Central memory CD8-positive, alpha-beta T cell (primary cell): ENCODE data around the gene CCDC92.
A peak's percentile ranks its signal among the peaks of the same experiment; 100 is the strongest.

Experiments
- ATAC-seq: fragments of 150-1000 bp; cut with Tn5 transposase; replicated peaks from 2 replicates; pipeline ENCODE4 v1.10.0; 2022; ENCODE audit warnings: mild to moderate bottlenecking, moderate FRiP score, moderate number of reproducible peaks; ENCODE audit not compliant: poor library complexity, severe bottlenecking; ENCODE audit errors: extremely low read depth
- DNase-seq, 2 donors: peaks; one replicate each; pipeline ENCODE4 v3.0.0; 2021; ENCODE audit warnings: low spot score in 2 of 2
- H3K27ac Mint-ChIP-seq: one replicate; pipeline ENCODE4 v1.8.0; 2022; ENCODE audit warnings: low read depth, mild to moderate bottlenecking, moderate library complexity, mixed read lengths
- H3K27me3 Mint-ChIP-seq: one replicate; pipeline ENCODE4 v1.8.0; 2022; ENCODE audit warnings: mixed read lengths
- H3K36me3 Mint-ChIP-seq: one replicate; pipeline ENCODE4 v1.8.0; 2022; ENCODE audit warnings: mild to moderate bottlenecking, moderate library complexity, mixed read lengths; ENCODE audit not compliant: insufficient read depth
- H3K4me1 Mint-ChIP-seq: one replicate; pipeline ENCODE4 v1.8.0; 2022; ENCODE audit warnings: mixed read lengths
- H3K4me3 Mint-ChIP-seq: one replicate; pipeline ENCODE4 v1.8.0; 2022; ENCODE audit warnings: mild to moderate bottlenecking, moderate library complexity, mixed read lengths
- H3K9me3 Mint-ChIP-seq: one replicate; pipeline ENCODE4 v1.8.0; 2022; ENCODE audit warnings: mixed read lengths

The CCDC92 gene

GRCh38 chr12:123972457-123973401 lies at the start of gene CCDC92, which contains the start of gene ZNF664:
Gene CCDC92, minus strand, starts transcription at chr12:123972831. Its CDS starts 28,526 bp downstream, at chr12:123944305.
Gene ZNF664, plus strand, starts transcription at chr12:123973215. Its CDS starts 38,930 bp downstream, at chr12:124012145.
- ATAC-seq, result peak; percentile 78
- Mint-ChIP-seq H3K27me3 (no peaks in the 10 kb centered on the region), H3K4me3 (peak within 1 kb of the TSS; percentile 97), H3K9me3 (no peaks in the 10 kb centered on the region), H3K27ac (peak within 1 kb of the TSS; percentile 96), H3K36me3 (peaks cover 13% of the 10 kb centered on the region), H3K4me1 (peaks cover 34% of the 10 kb centered on the region)
- peak; percentile 87 to 90 for DNase-seq

GRCh38 chr12:124022161-124022560 lies 49.5 kb upstream of the CCDC92 start:
- H3K27me3 Mint-ChIP-seq, result no peaks in the 10 kb centered on the region
- H3K9me3 Mint-ChIP-seq, result no peaks in the 10 kb centered on the region
- no peaks in the 10 kb centered on the region for H3K4me1 Mint-ChIP-seq
- no peak overlapping the region for H3K4me3 Mint-ChIP-seq
- DNase-seq (no peak), ATAC-seq (no peak)
- no peaks in the 10 kb centered on the region for H3K36me3 Mint-ChIP-seq
- no peak overlapping the region for H3K27ac Mint-ChIP-seq

GRCh38 chr12:124021007-124021406 lies 48.4 kb upstream of the CCDC92 start:
- H3K4me1 Mint-ChIP-seq, result no peaks in the 10 kb centered on the region
- no peak for ATAC-seq
- no peak overlapping the region for H3K27ac Mint-ChIP-seq

GRCh38 chr12:124020514-124020949 lies 47.9 kb upstream of the CCDC92 start:
- no peak overlapping the region for H3K4me3 Mint-ChIP-seq
- H3K27ac Mint-ChIP-seq, result no peak overlapping the region
- DNase-seq (no peak), ATAC-seq (no peak)
- no peaks in the 10 kb centered on the region for H3K27me3 Mint-ChIP-seq
- H3K36me3 Mint-ChIP-seq, result peaks cover 2% of the 10 kb centered on the region
- H3K9me3 Mint-ChIP-seq, result no peaks in the 10 kb centered on the region
- no peaks in the 10 kb centered on the region for H3K4me1 Mint-ChIP-seq

More at GRCh38 chr12:124021007-124021406, 48.4 kb upstream of the CCDC92 start:
- Mint-ChIP-seq H3K27me3 (no peaks in the 10 kb centered on the region), H3K4me3 (no peak overlapping the region), H3K36me3 (peaks cover 2% of the 10 kb centered on the region), H3K9me3 (no peaks in the 10 kb centered on the region)
- no peak for DNase-seq

GRCh38 chr12:124019115-124019514 lies 46.5 kb upstream of the CCDC92 start:
- H3K27ac Mint-ChIP-seq, result no peak overlapping the region
- ATAC-seq (no peak), DNase-seq (no peak)
- no peaks in the 10 kb centered on the region for H3K27me3 Mint-ChIP-seq
- no peak overlapping the region for H3K4me3 Mint-ChIP-seq
- no peaks in the 10 kb centered on the region for H3K4me1 Mint-ChIP-seq
- no peaks in the 10 kb centered on the region for H3K9me3 Mint-ChIP-seq
- peaks cover 5% of the 10 kb centered on the region for H3K36me3 Mint-ChIP-seq

- DNase-seq, result no peak
- Mint-ChIP-seq H3K4me1 (no peaks in the 10 kb centered on the region), H3K4me3 (no peak overlapping the region), H3K27ac (no peak overlapping the region), H3K36me3 (peaks cover 6% of the 10 kb centered on the region), H3K9me3 (no peaks in the 10 kb centered on the region), H3K27me3 (no peaks in the 10 kb centered on the region)
- no peak for ATAC-seq
These were observed 45.9 kb upstream of the CCDC92 start for GRCh38 chr12:124018539-124018938.

GRCh38 chr12:124017064-124017463 lies 44.4 kb upstream of the CCDC92 start:
- Mint-ChIP-seq H3K36me3 (peaks cover 17% of the 10 kb centered on the region), H3K27me3 (no peaks in the 10 kb centered on the region), H3K4me1 (no peaks in the 10 kb centered on the region), H3K27ac (no peak overlapping the region), H3K4me3 (no peak overlapping the region), H3K9me3 (no peaks in the 10 kb centered on the region)
- ATAC-seq (no peak), DNase-seq (no peak)

- H3K4me3 Mint-ChIP-seq, result no peak overlapping the region
- no peaks in the 10 kb centered on the region for H3K9me3 Mint-ChIP-seq
- ATAC-seq (no peak), DNase-seq (no peak)
- H3K27me3 Mint-ChIP-seq, result no peaks in the 10 kb centered on the region
- peaks cover 21% of the 10 kb centered on the region for H3K36me3 Mint-ChIP-seq
- H3K27ac Mint-ChIP-seq, result peak overlapping the region; percentile 35
- H3K4me1 Mint-ChIP-seq, result peaks cover under 1% of the 10 kb centered on the region
These were observed 43.1 kb upstream of the CCDC92 start for GRCh38 chr12:124015494-124016461.

- DNase-seq, result no peak
- Mint-ChIP-seq H3K27me3 (no peaks in the 10 kb centered on the region), H3K27ac (no peak overlapping the region), H3K9me3 (no peaks in the 10 kb centered on the region), H3K4me1 (peaks cover 12% of the 10 kb centered on the region), H3K36me3 (peaks cover 22% of the 10 kb centered on the region), H3K4me3 (no peak overlapping the region)
- no peak for ATAC-seq
These were observed 40.4 kb upstream of the CCDC92 start for GRCh38 chr12:124013073-124013472.

GRCh38 chr12:124011435-124012115 lies 38.9 kb upstream of the CCDC92 start:
- Mint-ChIP-seq H3K4me1 (peaks cover 21% of the 10 kb centered on the region), H3K9me3 (no peaks in the 10 kb centered on the region), H3K27me3 (no peaks in the 10 kb centered on the region), H3K4me3 (no peak overlapping the region), H3K27ac (no peak overlapping the region), H3K36me3 (peaks cover 22% of the 10 kb centered on the region)
- ATAC-seq (no peak), DNase-seq (no peak)

GRCh38 chr12:124010687-124011086 lies 38.1 kb upstream of the CCDC92 start:
- Mint-ChIP-seq H3K9me3 (no peaks in the 10 kb centered on the region), H3K27me3 (no peaks in the 10 kb centered on the region), H3K4me1 (peaks cover 30% of the 10 kb centered on the region), H3K27ac (peak overlapping the region; percentile 42), H3K4me3 (no peak overlapping the region), H3K36me3 (peaks cover 24% of the 10 kb centered on the region)
- DNase-seq, result no peak
- ATAC-seq, result no peak

- peaks cover 22% of the 10 kb centered on the region for H3K36me3 Mint-ChIP-seq
- no peak for ATAC-seq
These were observed 37.1 kb upstream of the CCDC92 start for GRCh38 chr12:124009781-124010180.

More at GRCh38 chr12:124009781-124010180, 37.1 kb upstream of the CCDC92 start:
- H3K9me3 Mint-ChIP-seq, result no peaks in the 10 kb centered on the region
- no peak overlapping the region for H3K4me3 Mint-ChIP-seq
- H3K4me1 Mint-ChIP-seq, result peaks cover 31% of the 10 kb centered on the region
- H3K27me3 Mint-ChIP-seq, result no peaks in the 10 kb centered on the region
- no peak for DNase-seq
- H3K27ac Mint-ChIP-seq, result no peak overlapping the region
